ENCODE results near the gene MED29. TPM values are rescaled to one million over a fixed set of nuclear protein-coding genes. Genes with fewer than 3 reads are reported as not detected.
A peak's percentile ranks its signal among the peaks of the same experiment; 100 is the strongest.

The MED29 gene
- total and polyA plus RNA-seq, 2 of the 13 experiments (the other 11 are each of a cell fraction or from before 2014, with no cell fraction given), result 14.0 to 19.7 TPM

DNA sequence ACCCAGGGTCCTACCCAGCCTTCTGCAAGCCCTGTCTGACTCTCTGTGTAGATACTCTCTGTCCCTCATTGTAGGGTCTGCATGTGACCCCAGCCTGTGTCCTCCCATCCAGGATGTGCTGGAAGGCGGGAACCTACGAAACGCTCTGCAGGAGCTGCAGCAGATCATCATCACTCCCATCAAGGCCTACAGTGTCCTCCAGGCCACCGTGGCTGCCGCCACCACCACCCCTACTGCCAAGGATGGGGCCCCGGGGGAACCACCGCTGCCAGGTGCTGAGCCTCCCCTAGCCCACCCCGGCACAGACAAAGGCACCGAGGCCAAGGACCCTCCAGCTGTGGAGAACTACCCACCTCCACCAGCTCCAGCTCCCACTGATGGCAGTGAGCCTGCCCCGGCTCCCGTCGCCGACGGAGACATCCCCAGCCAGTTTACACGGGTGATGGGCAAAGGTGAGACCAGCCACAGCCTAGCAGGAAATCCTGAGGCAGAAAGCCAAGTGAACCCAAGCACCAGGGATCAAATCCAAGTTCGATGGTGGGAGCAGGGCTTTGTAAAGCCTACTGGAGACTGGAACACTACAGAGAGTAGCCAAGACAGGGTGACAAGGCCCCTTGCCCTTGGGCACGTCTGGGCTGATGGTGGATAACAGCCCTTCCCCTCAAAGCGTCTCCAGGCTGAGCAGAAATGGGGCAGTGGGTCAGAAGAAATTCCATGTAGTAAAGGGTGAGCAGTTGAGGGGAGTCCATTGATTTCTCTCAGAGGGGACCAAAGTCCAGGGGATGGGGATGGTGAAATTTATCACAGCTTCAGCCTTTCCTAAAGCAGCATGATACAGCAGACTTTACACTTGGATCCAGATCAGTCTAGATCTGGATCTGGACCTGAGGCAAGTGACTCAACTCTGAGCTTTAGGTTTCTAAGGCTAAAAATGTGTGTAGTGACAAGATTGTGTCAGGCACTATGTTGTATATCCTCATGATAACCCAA is 13.5 kb upstream of the MED29 start (continued):
- 0 out of 2 replicates have a peak, but pooled peaks have one; percentile 23 for TF ChIP-seq HIVEP1 (CRISPR knock-in tag; IDR thresholded peaks at IDR 0.05)
- TF ChIP-seq MED8 (CRISPR knock-in tag; IDR thresholded peaks at IDR 0.05; ENCODE audit: insufficient replicate concordance), result no peak
- TF ChIP-seq MAF1 (CRISPR knock-in tag; IDR thresholded peaks at IDR 0.05; ENCODE audit: borderline replicate concordance), result no peak
- 0 out of 2 replicates have a peak, but pooled peaks have one; percentile 45 for TF ChIP-seq ZNF33B (CRISPR knock-in tag; IDR thresholded peaks at IDR 0.05)
- 0 out of 2 replicates have a peak, but pooled peaks have one; percentile 10 for TF ChIP-seq KDM5B (CRISPR knock-in tag; IDR thresholded peaks at IDR 0.05; ENCODE audit: borderline replicate concordance)
- TF ChIP-seq ZNF616 (CRISPR knock-in tag; IDR thresholded peaks at IDR 0.05; ENCODE audit: low read depth), result no peak
- TF ChIP-seq, protein P1, sequence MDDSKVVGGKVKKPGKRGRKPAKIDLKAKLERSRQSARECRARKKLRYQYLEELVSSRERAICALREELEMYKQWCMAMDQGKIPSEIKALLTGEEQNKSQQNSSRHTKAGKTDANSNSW (CRISPR knock-in tag; IDR thresholded peaks at IDR 0.05; ENCODE audit: borderline replicate concordance), result no peak
- no peak for TF ChIP-seq BRCA1 (CRISPR knock-in tag; IDR thresholded peaks at IDR 0.05)
- no peak for TF ChIP-seq ZNF782 (CRISPR knock-in tag; IDR thresholded peaks at IDR 0.05; ENCODE audit: borderline replicate concordance)
- no peak for TF ChIP-seq ZNF577 (CRISPR knock-in tag; IDR thresholded peaks at IDR 0.05; ENCODE audit: borderline replicate concordance, low read depth)
- no peak for TF ChIP-seq ZNF333 (CRISPR knock-in tag; IDR thresholded peaks at IDR 0.05; ENCODE audit: borderline replicate concordance)
- TF ChIP-seq, protein P2, sequence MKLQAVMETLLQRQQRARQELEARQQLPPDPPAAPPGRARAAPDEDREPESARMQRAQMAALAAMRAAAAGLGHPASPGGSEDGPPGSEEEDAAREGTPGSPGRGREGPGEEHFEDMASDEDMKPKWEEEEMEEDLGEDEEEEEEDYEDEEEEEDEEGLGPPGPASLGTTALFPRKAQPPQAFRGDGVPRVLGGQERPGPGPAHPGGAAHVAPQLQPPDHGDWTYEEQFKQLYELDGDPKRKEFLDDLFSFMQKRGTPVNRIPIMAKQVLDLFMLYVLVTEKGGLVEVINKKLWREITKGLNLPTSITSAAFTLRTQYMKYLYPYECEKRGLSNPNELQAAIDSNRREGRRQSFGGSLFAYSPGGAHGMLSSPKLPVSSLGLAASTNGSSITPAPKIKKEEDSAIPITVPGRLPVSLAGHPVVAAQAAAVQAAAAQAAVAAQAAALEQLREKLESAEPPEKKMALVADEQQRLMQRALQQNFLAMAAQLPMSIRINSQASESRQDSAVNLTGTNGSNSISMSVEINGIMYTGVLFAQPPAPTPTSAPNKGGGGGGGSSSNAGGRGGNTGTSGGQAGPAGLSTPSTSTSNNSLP (IDR thresholded peaks at IDR 0.05; ENCODE audit: low read depth, low read length), result 0 out of 2 replicates have a peak, but pooled peaks have one; percentile 47
- TF ChIP-seq ATF1 (CRISPR knock-in tag; IDR thresholded peaks at IDR 0.05), result no peak
- TF ChIP-seq, protein P3, sequence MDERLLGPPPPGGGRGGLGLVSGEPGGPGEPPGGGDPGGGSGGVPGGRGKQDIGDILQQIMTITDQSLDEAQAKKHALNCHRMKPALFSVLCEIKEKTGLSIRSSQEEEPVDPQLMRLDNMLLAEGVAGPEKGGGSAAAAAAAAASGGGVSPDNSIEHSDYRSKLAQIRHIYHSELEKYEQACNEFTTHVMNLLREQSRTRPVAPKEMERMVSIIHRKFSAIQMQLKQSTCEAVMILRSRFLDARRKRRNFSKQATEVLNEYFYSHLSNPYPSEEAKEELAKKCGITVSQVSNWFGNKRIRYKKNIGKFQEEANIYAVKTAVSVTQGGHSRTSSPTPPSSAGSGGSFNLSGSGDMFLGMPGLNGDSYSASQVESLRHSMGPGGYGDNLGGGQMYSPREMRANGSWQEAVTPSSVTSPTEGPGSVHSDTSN (CRISPR knock-in tag; IDR thresholded peaks at IDR 0.05), result no peak
- no peak for TF ChIP-seq ZNF205 (CRISPR knock-in tag; IDR thresholded peaks at IDR 0.05)
- no peak for TF ChIP-seq CHD2 (IDR thresholded peaks at IDR 0.05; ENCODE audit: low read depth, low read length)
- TF ChIP-seq, protein P4, sequence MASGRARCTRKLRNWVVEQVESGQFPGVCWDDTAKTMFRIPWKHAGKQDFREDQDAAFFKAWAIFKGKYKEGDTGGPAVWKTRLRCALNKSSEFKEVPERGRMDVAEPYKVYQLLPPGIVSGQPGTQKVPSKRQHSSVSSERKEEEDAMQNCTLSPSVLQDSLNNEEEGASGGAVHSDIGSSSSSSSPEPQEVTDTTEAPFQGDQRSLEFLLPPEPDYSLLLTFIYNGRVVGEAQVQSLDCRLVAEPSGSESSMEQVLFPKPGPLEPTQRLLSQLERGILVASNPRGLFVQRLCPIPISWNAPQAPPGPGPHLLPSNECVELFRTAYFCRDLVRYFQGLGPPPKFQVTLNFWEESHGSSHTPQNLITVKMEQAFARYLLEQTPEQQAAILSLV (CRISPR knock-in tag; IDR thresholded peaks at IDR 0.05; ENCODE audit: borderline replicate concordance), result no peak
- no peak for TF ChIP-seq NFKBIZ (CRISPR knock-in tag; IDR thresholded peaks at IDR 0.05)
- TF ChIP-seq, protein P5, sequence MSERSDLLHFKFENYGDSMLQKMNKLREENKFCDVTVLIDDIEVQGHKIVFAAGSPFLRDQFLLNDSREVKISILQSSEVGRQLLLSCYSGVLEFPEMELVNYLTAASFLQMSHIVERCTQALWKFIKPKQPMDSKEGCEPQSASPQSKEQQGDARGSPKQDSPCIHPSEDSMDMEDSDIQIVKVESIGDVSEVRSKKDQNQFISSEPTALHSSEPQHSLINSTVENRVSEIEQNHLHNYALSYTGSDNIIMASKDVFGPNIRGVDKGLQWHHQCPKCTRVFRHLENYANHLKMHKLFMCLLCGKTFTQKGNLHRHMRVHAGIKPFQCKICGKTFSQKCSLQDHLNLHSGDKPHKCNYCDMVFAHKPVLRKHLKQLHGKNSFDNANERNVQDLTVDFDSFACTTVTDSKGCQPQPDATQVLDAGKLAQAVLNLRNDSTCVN (CRISPR knock-in tag; IDR thresholded peaks at IDR 0.05; ENCODE audit: borderline replicate concordance), result peak; percentile 98
- TF ChIP-seq, protein P6, sequence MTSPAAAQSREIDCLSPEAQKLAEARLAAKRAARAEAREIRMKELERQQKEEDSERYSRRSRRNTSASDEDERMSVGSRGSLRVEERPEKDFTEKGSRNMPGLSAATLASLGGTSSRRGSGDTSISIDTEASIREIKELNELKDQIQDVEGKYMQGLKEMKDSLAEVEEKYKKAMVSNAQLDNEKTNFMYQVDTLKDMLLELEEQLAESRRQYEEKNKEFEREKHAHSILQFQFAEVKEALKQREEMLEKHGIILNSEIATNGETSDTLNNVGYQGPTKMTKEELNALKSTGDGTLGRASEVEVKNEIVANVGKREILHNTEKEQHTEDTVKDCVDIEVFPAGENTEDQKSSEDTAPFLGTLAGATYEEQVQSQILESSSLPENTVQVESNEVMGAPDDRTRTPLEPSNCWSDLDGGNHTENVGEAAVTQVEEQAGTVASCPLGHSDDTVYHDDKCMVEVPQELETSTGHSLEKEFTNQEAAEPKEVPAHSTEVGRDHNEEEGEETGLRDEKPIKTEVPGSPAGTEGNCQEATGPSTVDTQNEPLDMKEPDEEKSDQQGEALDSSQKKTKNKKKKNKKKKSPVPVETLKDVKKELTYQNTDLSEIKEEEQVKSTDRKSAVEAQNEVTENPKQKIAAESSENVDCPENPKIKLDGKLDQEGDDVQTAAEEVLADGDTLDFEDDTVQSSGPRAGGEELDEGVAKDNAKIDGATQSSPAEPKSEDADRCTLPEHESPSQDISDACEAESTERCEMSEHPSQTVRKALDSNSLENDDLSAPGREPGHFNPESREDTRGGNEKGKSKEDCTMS (CRISPR knock-in tag; conservative IDR thresholded peaks at IDR 0.05), result no peak
- peak; percentile 69 for TF ChIP-seq HNF4A (CRISPR knock-in tag; IDR thresholded peaks at IDR 0.05)

Data from HepG2 (cell line).